MCF 10A (cell line): Measurements from ENCODE around the gene CALML3. TPM values are rescaled to one million over a fixed set of nuclear protein-coding genes. Genes with fewer than 3 reads are reported as not detected.
A peak's percentile ranks its signal among the peaks of the same experiment; 100 is the strongest.

Experiments used
- BruUV-seq: library from RNA; stranded (reverse); fragments of 400-500 nt; replicated peaks from 2 replicates; lab custom pipeline; 2021; lab: Mats Ljungman, UMichigan
- CTCF ChIA-PET: fragments of 300-600 bp; sonication (Branson Sonifier 250); formaldehyde crosslinking; extraction: SDS; loops from one replicate; lab custom pipeline; 2021; ENCODE audit warnings: antibody characterized with exemption, inconsistent platforms; lab: Yijun Ruan, JAX
- POLR2A ChIA-PET: fragments of 300-600, 350-650 bp; sonication (Branson Sonifier 250); formaldehyde crosslinking; extraction: SDS; loops from one replicate; lab custom pipeline; 2020; ENCODE audit warnings: antibody characterized with exemption, inconsistent platforms; lab: Yijun Ruan, JAX
- DNase-seq: peaks from one replicate; pipeline ENCODE4 v3.0.0-alpha.2; 2018; ENCODE audit not compliant: unreplicated experiment
- H3K27ac Mint-ChIP-seq: one replicate; pipeline ENCODE4 v1.8.0; 2022; ENCODE audit warnings: mild to moderate bottlenecking, low read depth, mixed read lengths; ENCODE audit not compliant: unreplicated experiment
- H3K27me3 Mint-ChIP-seq: one replicate; pipeline ENCODE4 v1.8.0; 2022; ENCODE audit warnings: mixed read lengths; ENCODE audit not compliant: insufficient read depth, unreplicated experiment
- H3K36me3 Mint-ChIP-seq: one replicate; pipeline ENCODE4 v1.8.0; 2022; ENCODE audit warnings: mild to moderate bottlenecking, moderate library complexity, mixed read lengths; ENCODE audit not compliant: insufficient read depth, unreplicated experiment
- H3K4me1 Mint-ChIP-seq: one replicate; pipeline ENCODE4 v1.8.0; 2022; ENCODE audit warnings: mixed read lengths; ENCODE audit not compliant: insufficient read depth, unreplicated experiment
- H3K4me3 Mint-ChIP-seq: one replicate; pipeline ENCODE4 v1.8.0; 2022; ENCODE audit warnings: mild to moderate bottlenecking, moderate library complexity, mixed read lengths; ENCODE audit not compliant: unreplicated experiment
- H3K9me3 Mint-ChIP-seq: one replicate; pipeline ENCODE4 v1.8.0; 2022; ENCODE audit warnings: mixed read lengths; ENCODE audit not compliant: unreplicated experiment
- intact Hi-C: fragments of 100-400 bp; cut with micrococcal nuclease; formaldehyde crosslinking; loops from 2 replicates; pipeline ENCODE4 v1.14.1; 2022
- total RNA-seq: library from RNA; stranded (reverse); gene quantifications from 2 replicates; pipeline ENCODE4 v1.2.3, GENCODE V29; 2022
- TF ChIP-seq, protein P1 (sequence below): fragments of 200-600 bp; IDR thresholded peaks from one replicate; pipeline ENCODE4 v1.8.0; 2022; ENCODE audit warnings: antibody characterized with exemption, mild to moderate bottlenecking; ENCODE audit not compliant: unreplicated experiment

Gene CALML3
- total RNA-seq, 1 experiment from 2014 or later, result 0.75 TPM

DNA sequence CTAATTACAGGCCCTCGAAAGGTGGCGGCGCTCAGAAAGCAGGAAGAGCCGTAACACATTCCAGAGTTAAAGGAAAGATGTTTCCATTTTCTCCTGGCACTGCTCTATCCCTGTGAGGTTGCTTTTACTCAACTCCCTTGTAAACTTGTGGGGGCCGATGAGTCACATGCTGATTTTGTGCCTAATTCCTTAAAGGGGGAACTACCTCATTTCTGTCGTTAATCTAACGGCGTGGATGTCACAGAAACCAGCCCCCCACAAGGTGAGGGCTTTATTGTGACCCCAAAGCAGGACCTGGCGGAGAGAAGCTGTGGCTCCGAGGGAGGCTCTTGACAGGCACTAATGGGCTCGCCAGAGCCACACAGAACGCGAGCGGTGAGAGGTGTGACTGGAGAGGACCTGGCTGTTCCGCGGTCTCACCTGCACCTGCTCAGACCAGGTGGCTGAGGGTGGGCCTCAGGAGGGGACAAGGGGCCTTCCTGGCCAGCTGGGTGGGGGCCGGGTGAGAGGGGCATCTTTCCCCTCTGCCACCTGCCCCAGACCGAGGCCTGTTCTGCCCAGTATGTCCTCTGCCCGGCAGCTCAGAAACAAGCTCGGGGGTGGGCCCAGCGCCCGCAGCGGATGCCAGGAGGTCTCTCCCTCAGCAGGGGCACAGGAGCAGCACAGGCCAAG, 50.9 kb downstream of the CALML3 start:
- Mint-ChIP-seq H3K4me1 (peaks cover 20% of the 10 kb centered on the region), H3K4me3 (no peak overlapping the region), H3K27me3 (no peaks in the 10 kb centered on the region), H3K36me3 (no peaks in the 10 kb centered on the region), H3K9me3 (no peaks in the 10 kb centered on the region), H3K27ac (no peak overlapping the region)
- TF ChIP-seq, protein P1, sequence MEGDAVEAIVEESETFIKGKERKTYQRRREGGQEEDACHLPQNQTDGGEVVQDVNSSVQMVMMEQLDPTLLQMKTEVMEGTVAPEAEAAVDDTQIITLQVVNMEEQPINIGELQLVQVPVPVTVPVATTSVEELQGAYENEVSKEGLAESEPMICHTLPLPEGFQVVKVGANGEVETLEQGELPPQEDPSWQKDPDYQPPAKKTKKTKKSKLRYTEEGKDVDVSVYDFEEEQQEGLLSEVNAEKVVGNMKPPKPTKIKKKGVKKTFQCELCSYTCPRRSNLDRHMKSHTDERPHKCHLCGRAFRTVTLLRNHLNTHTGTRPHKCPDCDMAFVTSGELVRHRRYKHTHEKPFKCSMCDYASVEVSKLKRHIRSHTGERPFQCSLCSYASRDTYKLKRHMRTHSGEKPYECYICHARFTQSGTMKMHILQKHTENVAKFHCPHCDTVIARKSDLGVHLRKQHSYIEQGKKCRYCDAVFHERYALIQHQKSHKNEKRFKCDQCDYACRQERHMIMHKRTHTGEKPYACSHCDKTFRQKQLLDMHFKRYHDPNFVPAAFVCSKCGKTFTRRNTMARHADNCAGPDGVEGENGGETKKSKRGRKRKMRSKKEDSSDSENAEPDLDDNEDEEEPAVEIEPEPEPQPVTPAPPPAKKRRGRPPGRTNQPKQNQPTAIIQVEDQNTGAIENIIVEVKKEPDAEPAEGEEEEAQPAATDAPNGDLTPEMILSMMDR, result no peak
- peak; percentile 49 for DNase-seq
- ChIA-PET POLR2A (interaction anchor here (0.5 to 0.7 kb wide), 2 partner anchors 26 to 79 kb away, joined by 4 read pairs; no protein-coding TSS in a partner anchor), CTCF (no interaction called here)
- BruUV-seq, result no TSS peak
- intact Hi-C loops, result no loop called here

DNA sequence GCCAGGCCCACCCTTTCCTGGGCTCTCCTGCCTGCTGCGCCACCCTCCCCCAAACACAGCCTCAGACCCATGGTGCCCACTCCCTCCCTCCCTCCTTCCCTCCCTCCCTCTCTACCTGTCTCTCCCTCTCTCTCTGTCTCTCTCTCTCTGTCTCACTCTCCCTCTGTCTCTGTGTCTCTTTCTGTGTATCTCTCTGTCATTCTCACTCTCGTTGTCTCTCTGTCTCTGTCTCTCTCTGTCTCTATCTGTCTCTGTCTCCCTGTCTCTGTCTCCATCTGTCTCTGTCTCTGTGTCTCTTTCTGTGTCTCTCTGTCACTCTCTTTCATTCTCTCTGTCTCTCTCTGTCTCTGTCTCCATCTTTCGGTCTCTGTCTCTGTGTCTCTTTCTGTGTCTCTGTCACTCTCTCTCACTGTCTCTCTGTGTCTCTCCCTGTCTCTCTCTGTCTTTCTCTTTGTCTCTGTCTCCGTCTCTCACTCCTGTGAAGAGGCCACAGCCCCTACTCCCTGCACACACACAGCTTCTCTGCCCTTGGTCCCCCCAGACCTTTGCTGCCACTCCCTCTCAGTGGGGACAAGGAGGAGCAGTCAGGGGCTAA, 51.5 kb downstream of the CALML3 start:
- H3K27me3 Mint-ChIP-seq, result no peaks in the 10 kb centered on the region
- H3K9me3 Mint-ChIP-seq, result peaks cover 2% of the 10 kb centered on the region
- CTCF ChIA-PET, result no interaction called here
- no TSS peak for BruUV-seq
- no peak overlapping the region for H3K27ac Mint-ChIP-seq
- no peaks in the 10 kb centered on the region for H3K36me3 Mint-ChIP-seq
- TF ChIP-seq, protein P1, result no peak
- intact Hi-C loops, result no loop called here
- no peak for DNase-seq
- POLR2A ChIA-PET, result interaction anchor here (0.5 to 0.7 kb wide), 2 partner anchors 26 to 80 kb away, joined by 4 read pairs; no protein-coding TSS in a partner anchor
- H3K4me3 Mint-ChIP-seq, result no peak overlapping the region
- peaks cover 20% of the 10 kb centered on the region for H3K4me1 Mint-ChIP-seq

Other genes starting within 250 kb of the CALML3 start
- not detected in 2 replicates for gene UCN3, start 160.0 kb upstream of the CALML3 start, total RNA-seq
- gene TUBAL3, start 120.1 kb upstream of the CALML3 start, total RNA-seq, result 0.22 and 0.44 TPM in 2 replicates
- 32.3 and 40.3 TPM in 2 replicates for gene NET1, start 112.4 kb upstream of the CALML3 start, total RNA-seq
- gene CALML5, start 25.4 kb upstream of the CALML3 start, total RNA-seq, result not detected in 2 replicates
- gene ASB13, start 141.6 kb downstream of the CALML3 start, total RNA-seq, result 16.3 and 20.7 TPM in 2 replicates
- gene TASOR2, start 159.9 kb downstream of the CALML3 start, total RNA-seq, result 93.4 and 123 TPM in 2 replicates